HG02571 (cell line): Measurements from ENCODE around the gene IFT80.
A peak's percentile ranks its signal among the peaks of the same experiment; 100 is the strongest.

ENCODE experiments used
- ATAC-seq: cut with Tn5 transposase; IDR thresholded peaks from one replicate; pipeline ENCODE4 v1.9.1; 2021; ENCODE audit warnings: mild to moderate bottlenecking, moderate library complexity; ENCODE audit not compliant: unreplicated experiment

IFT80 gene

GRCh38 chr3:160399125-160400029 lies at the start of gene IFT80, which contains the start of gene SMC4:
IFT80 (minus strand) TSS chr3:160399225; CDS start chr3:160384600, 14,625 bp downstream.
SMC4 (plus strand) TSS chr3:160399650; CDS start chr3:160400827, 1,177 bp downstream.
- peak; percentile 93 for ATAC-seq

- no peak for ATAC-seq
These were observed 48.5 kb upstream of the IFT80 start for GRCh38 chr3:160447544-160447943.

GRCh38 chr3:160446522-160447056 lies 47.6 kb upstream of the IFT80 start:
- ATAC-seq: no peak

GRCh38 chr3:160445854-160446253 lies 46.8 kb upstream of the IFT80 start:
- no peak for ATAC-seq

- no peak for ATAC-seq
These were observed 45.4 kb upstream of the IFT80 start for GRCh38 chr3:160444411-160444810.

- no peak for ATAC-seq
These were observed 41.7 kb upstream of the IFT80 start for GRCh38 chr3:160440687-160441086.

- no peak for ATAC-seq
These were observed 38.0 kb upstream of the IFT80 start for GRCh38 chr3:160437083-160437455.

GRCh38 chr3:160435747-160436146 lies 36.7 kb upstream of the IFT80 start:
- no peak for ATAC-seq

GRCh38 chr3:160435095-160435494 lies 36.1 kb upstream of the IFT80 start:
- no peak for ATAC-seq

- ATAC-seq: no peak
These were observed 35.0 kb upstream of the IFT80 start for GRCh38 chr3:160434071-160434470.

- ATAC-seq: no peak
These were observed 28.9 kb upstream of the IFT80 start for GRCh38 chr3:160427832-160428424.

- no peak for ATAC-seq
These were observed 18.3 kb upstream of the IFT80 start for GRCh38 chr3:160417311-160417710.

GRCh38 chr3:160413613-160414248 lies 14.7 kb upstream of the IFT80 start:
- no peak for ATAC-seq

GRCh38 chr3:160412477-160412876 lies 13.5 kb upstream of the IFT80 start:
- ATAC-seq: no peak

- no peak for ATAC-seq
These were observed 11.0 kb upstream of the IFT80 start for GRCh38 chr3:160409812-160410610.

GRCh38 chr3:160403796-160404470 lies 4.9 kb upstream of the IFT80 start:
- ATAC-seq: no peak

- no peak for ATAC-seq
These were observed 4.1 kb upstream of the IFT80 start for GRCh38 chr3:160403028-160403545.

GRCh38 chr3:160402221-160403027 lies 3.4 kb upstream of the IFT80 start:
- ATAC-seq: no peak
